A549 (cell line): Measurements from ENCODE around the gene CAV1. TPM values are rescaled to one million over a fixed set of nuclear protein-coding genes. Genes with fewer than 3 reads are reported as not detected.

Experiments
- ATAC-seq, 2 experiments: fragments of 200-7000 bp in 1 of 2; fragments of >200 bp in 1 of 2; cut with Nextera tagmentation in 1 of 2; cut with Tn5 transposase in 1 of 2; 3 replicates each; pipeline versions ENCODE4 v1.8.0 to v1.9.1; 2018 to 2020; ENCODE audit warnings: mild to moderate bottlenecking in 1 of 2, moderate library complexity in 1 of 2
- CTCF ChIA-PET: fragments of 300-600 bp; sonication (Branson Sonifier 250); formaldehyde crosslinking; extraction: SDS; loops from one replicate; lab custom pipeline; 2021; ENCODE audit warnings: antibody characterized with exemption, inconsistent platforms; lab: Yijun Ruan, JAX
- POLR2A ChIA-PET: fragments of 350-600 bp; formaldehyde crosslinking; extraction: SDS; loops from one replicate; lab custom pipeline; 2021; ENCODE audit warnings: antibody characterized with exemption, inconsistent platforms; lab: Yijun Ruan, JAX
- DNase-seq, 2 experiments: peaks; one replicate each; pipeline versions ENCODE4 v3.0.0 to v3.0.0-alpha.2; 2011 to 2016; ENCODE audit warnings: low read depth in 1 of 2, low spot score in 1 of 2
- FAIRE-seq: peaks from 2 replicates; lab custom pipeline; 2011; peaks lifted over from hg19 to GRCh38; lab: Jason Lieb, UNC
- H3K27ac ChIP-seq, 2 experiments: fragments of >200 bp; sonication (Bioruptor Twin); formaldehyde crosslinking; 3 replicates each; pipeline ENCODE4 v1.5.1; 2016 to 2017
- H3K4me1 ChIP-seq: fragments of >200 bp; sonication (Bioruptor Twin); formaldehyde crosslinking; 3 replicates; pipeline ENCODE4 v1.6.1; 2016
- H3K4me2 ChIP-seq: fragments of >200 bp; sonication (Bioruptor Twin); formaldehyde crosslinking; 3 replicates; pipeline ENCODE4 v1.6.1; 2016
- H3K4me3 ChIP-seq: fragments of >200 bp; sonication (Bioruptor Twin); formaldehyde crosslinking; 3 replicates; pipeline ENCODE4 v1.5.1; 2016
- H3K9me3 ChIP-seq: fragments of >200 bp; sonication (Bioruptor Twin); formaldehyde crosslinking; 3 replicates; pipeline ENCODE4 v1.6.1; 2016
- BCL3 ChIP-seq: fragments of >200 bp; sonication (Bioruptor Twin); formaldehyde crosslinking; IDR thresholded peaks from 3 replicates; pipeline ENCODE4 v1.6.1; 2016
- CEBPB ChIP-seq, 2 experiments: fragments of >200 bp in 1 of 2; sonication (Bioruptor Twin) in 1 of 2; formaldehyde crosslinking in 1 of 2; IDR thresholded peaks; 2 replicates each; pipeline ENCODE4 v1.6.1; 2012 to 2016
- CHD4 ChIP-seq: fragments of 200-600 bp; sonication (generic); IDR thresholded peaks from 2 replicates; pipeline ENCODE4 v1.6.1; 2016; ENCODE audit warnings: antibody characterized with exemption, mild to moderate bottlenecking, borderline replicate concordance
- ESRRA ChIP-seq: fragments of 150-350 bp; IDR thresholded peaks from 2 replicates; pipeline ENCODE4 v1.6.1; 2014; ENCODE audit warnings: mild to moderate bottlenecking, low read length, borderline replicate concordance
- FOSL2 ChIP-seq, 2 experiments: fragments of 450-650 bp in 1 of 2; fragments of >200 bp in 1 of 2; sonication (Bioruptor Twin) in 1 of 2; formaldehyde crosslinking; IDR thresholded peaks; 2 replicates each; pipeline versions ENCODE4 v1.5.0 to v1.6.1; 2016 to 2020; ENCODE audit warnings: mild to moderate bottlenecking in 1 of 2, moderate library complexity in 1 of 2
- GATA3 ChIP-seq: IDR thresholded peaks from 2 replicates; pipeline ENCODE4 v1.6.1; 2012; ENCODE audit warnings: borderline replicate concordance
- HEYL ChIP-seq: fragments of 250-450 bp; sonication (Bioruptor Pico); IDR thresholded peaks from 2 replicates; pipeline ENCODE4 v1.8.0; 2021; ENCODE audit warnings: mild to moderate bottlenecking, moderate library complexity
- HMGXB4 ChIP-seq: fragments of 250-450 bp; sonication (Bioruptor Pico); IDR thresholded peaks from 2 replicates; pipeline ENCODE4 v1.5.0; 2021; ENCODE audit warnings: mild to moderate bottlenecking, moderate library complexity, borderline replicate concordance
- HOXB13 ChIP-seq: fragments of 250-450 bp; sonication (Bioruptor Pico); IDR thresholded peaks from 2 replicates; pipeline ENCODE4 v1.5.0; 2020; ENCODE audit warnings: low read depth, mild to moderate bottlenecking, moderate library complexity
- JUNB ChIP-seq: fragments of >200 bp; sonication (Bioruptor Twin); formaldehyde crosslinking; IDR thresholded peaks from 2 replicates; pipeline ENCODE4 v1.6.1; 2016
- KDM1A ChIP-seq: fragments of 200-600 bp; sonication (generic); IDR thresholded peaks from 2 replicates; pipeline ENCODE4 v1.6.1; 2016; ENCODE audit warnings: low read depth, mild to moderate bottlenecking
- KDM5A ChIP-seq: fragments of 200-600 bp; sonication (generic); IDR thresholded peaks from 2 replicates; pipeline ENCODE4 v1.6.1; 2016; ENCODE audit warnings: antibody characterized with exemption, mild to moderate bottlenecking
- MAX ChIP-seq: IDR thresholded peaks from 2 replicates; pipeline ENCODE4 v1.6.1; 2012
- NFE2L2 ChIP-seq: fragments of 150-350 bp; conservative IDR thresholded peaks from 2 replicates; pipeline ENCODE4 v1.6.1; 2014; ENCODE audit warnings: low read length
- PHF8 ChIP-seq: fragments of 200-600 bp; sonication (generic); IDR thresholded peaks from 2 replicates; pipeline ENCODE4 v1.6.1; 2016; ENCODE audit warnings: low read depth, mild to moderate bottlenecking, antibody characterized with exemption, moderate library complexity, borderline replicate concordance
- RCOR1 ChIP-seq: fragments of 150-350 bp; IDR thresholded peaks from 2 replicates; pipeline ENCODE4 v1.6.1; 2014; ENCODE audit warnings: antibody characterized with exemption, low read length, low read depth
- SMC3 ChIP-seq: fragments of >200 bp; sonication (Bioruptor Twin); formaldehyde crosslinking; IDR thresholded peaks from 3 replicates; pipeline ENCODE4 v1.6.1; 2018; ENCODE audit warnings: inconsistent platforms
- WGBS: methylation state at CpG from one replicate; pipeline ENCODE4 v1.1.6; 2017; ENCODE audit errors: missing lambda C conversion rate; 5-methylcytosine and 5-hydroxymethylcytosine counted together
- polyA plus RNA-seq, 4 experiments: library from polyadenylated mRNA; depleted of rRNA in 3 of 4; stranded (reverse); fragments of >200 nt; fragmentation: RNase III in 1 of 4; extraction: RNeasy Plus Mini Kit Qiagen cat#74134 plus additional on column Dnase treatment in 1 of 4; gene quantifications; 2 replicates in 3 of 4; 3 replicates in 1 of 4; pipeline ENCODE4 v1.2.3, GENCODE V29; 2011 to 2017

CAV1 gene
- polyA plus RNA-seq, 2 of the 4 experiments (the other 2 are of a cell fraction): 365 to 493 TPM

GRCh38 chr7:116571552-116571951 lies 46.7 kb downstream of the CAV1 start (continued):
- TF ChIP-seq HMGXB4: no peak

- H3K4me2 ChIP-seq: peak overlapping the region; percentile 77
- 17% methylated on average over 3 of the region's 3 CpGs for WGBS
- TF ChIP-seq CEBPB (IDR thresholded peaks at IDR 0.05): peak in 1 of 2 experiments; percentile 48; a peak in 1 of 4 replicates
- no peak for TF ChIP-seq NFE2L2
- TF ChIP-seq RCOR1: no peak
- peak; percentile 52; the same call in 1 of the 2 replicates for TF ChIP-seq GATA3
- peak; percentile 50; the same call in 1 of the 2 replicates for TF ChIP-seq JUNB
- no peak for TF ChIP-seq SMC3
- no peak for TF ChIP-seq FOSL2 (IDR thresholded peaks at IDR 0.05)
- peak; percentile 49; the same call in 1 of the 2 replicates for TF ChIP-seq FOSL2 (CRISPR knock-in tag; IDR thresholded peaks at IDR 0.05)
- TF ChIP-seq HEYL (CRISPR knock-in tag): no peak
- no peak for TF ChIP-seq BCL3
- ChIA-PET POLR2A (interaction anchor here (1.0 kb wide), 1 partner anchor 10 kb away, joined by 3 read pairs; no protein-coding TSS in a partner anchor), CTCF (interaction anchor here (1.0 to 3.0 kb wide), 8 partner anchors 10 to 392 kb away, joined by 3 to 10 read pairs (median 4); partner anchors contain the start of gene CAV1)
- DNase-seq (peak in 1 of 2 experiments; percentile 56), ATAC-seq (peak in 1 of 2 experiments; percentile 42; a peak in 3 of 6 replicates), FAIRE-seq (no peak)
- H3K4me3 ChIP-seq: no peak overlapping the region
- H3K4me1 ChIP-seq: peaks cover 78% of the 10 kb centered on the region
- H3K9me3 ChIP-seq: no peaks in the 10 kb centered on the region
- peak overlapping the region; percentile 76 to 79 for H3K27ac ChIP-seq
Measured at GRCh38 chr7:116572036-116572435, 47.2 kb downstream of the CAV1 start.

- no peak for FAIRE-seq
- Histone ChIP-seq H3K9me3 (no peaks in the 10 kb centered on the region), H3K27ac (peak overlapping the region; percentile 76 to 85; a peak in 5 of 6 replicates), H3K4me2 (peak overlapping the region; percentile 36), H3K4me1 (peaks cover 87% of the 10 kb centered on the region), H3K4me3 (no peak overlapping the region)
- TF ChIP-seq HOXB13 (CRISPR knock-in tag): no peak
- TF ChIP-seq KDM1A: 0 out of 2 replicates have a peak, but pooled peaks have one; percentile 20
- DNase-seq: no peak
- POLR2A ChIA-PET: no interaction called here
- no peak for ATAC-seq
- CTCF ChIA-PET: interaction anchor here (1.2 to 3.0 kb wide), 4 partner anchors 8 to 31 kb away, joined by 3 to 9 read pairs (median 4); no protein-coding TSS in a partner anchor
Measured at GRCh38 chr7:116573541-116573940, 48.7 kb downstream of the CAV1 start.

- CTCF ChIA-PET: interaction anchor here (1.2 to 2.5 kb wide), 3 partner anchors 14 to 48 kb away, joined by 3 to 10 read pairs (median 3); no protein-coding TSS in a partner anchor
Measured at GRCh38 chr7:116574025-116574822, 49.4 kb downstream of the CAV1 start.

More at GRCh38 chr7:116574025-116574822, 49.4 kb downstream of the CAV1 start:
- 48% methylated on average over 2 of the region's 2 CpGs for WGBS
- peak overlapping the region; percentile 76 to 85; a peak in 5 of 6 replicates for H3K27ac ChIP-seq
- no peak for FAIRE-seq
- no peak for ATAC-seq
- peaks cover 84% of the 10 kb centered on the region for H3K4me1 ChIP-seq
- peak overlapping the region; percentile 36 for H3K4me2 ChIP-seq
- TF ChIP-seq MAX: no peak
- TF ChIP-seq CHD4: no peak
- no peak for TF ChIP-seq NFE2L2
- TF ChIP-seq ESRRA: no peak
- TF ChIP-seq PHF8: no peak
- TF ChIP-seq KDM1A: no peak
- no peak for TF ChIP-seq KDM5A
- TF ChIP-seq, all 56 proteins: peak for 0
- H3K4me3 ChIP-seq: no peak overlapping the region
- no peaks in the 10 kb centered on the region for H3K9me3 ChIP-seq
- POLR2A ChIA-PET: no interaction called here
- no peak for DNase-seq
